NCI-H82 treated with DMSO at 0.1 percent for 48 hours (cell line): ENCODE measurements around the gene FASN.
"Not testable (repeated sequence)": the region's sequence is repeated elsewhere in the genome, so short reads cannot be mapped to it uniquely, and the experiment has no call there.

Source experiments
- DNase-seq: peaks from one replicate; lab custom pipeline; 2025; ENCODE audit not compliant: unreplicated experiment; lab: John Stamatoyannopoulos, UW

Gene FASN

GRCh38 chr17:82098169-82098938 lies at the start of gene FASN:
Gene FASN (minus strand): TSS chr17:82098236. CDS start chr17:82096445, 1,791 bp downstream.
- peak; percentile 80 for DNase-seq

- DNase-seq, result no peak
Observed at GRCh38 chr17:82146663-82147654, 48.9 kb upstream of the FASN start.

GRCh38 chr17:82145550-82146155 lies 47.6 kb upstream of the FASN start:
- no peak for DNase-seq

DNA sequence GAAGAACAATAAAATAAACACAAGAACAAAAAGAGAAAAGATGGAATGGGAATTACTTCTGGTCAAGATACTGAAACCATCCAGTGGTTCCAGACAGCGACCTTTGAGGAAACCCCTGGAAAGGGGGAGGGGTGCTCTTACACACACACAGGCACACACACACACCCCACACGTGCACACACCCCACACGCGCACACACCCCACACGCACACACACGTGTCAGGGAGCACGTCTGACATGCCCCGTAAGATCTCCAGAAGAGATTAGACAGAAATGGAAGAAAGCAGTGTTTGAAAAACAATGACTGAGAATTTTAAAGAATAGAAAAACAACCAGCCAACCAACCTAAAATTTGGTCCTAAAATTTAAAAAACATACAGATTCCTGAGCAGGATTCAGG lies 45.3 kb upstream of the FASN start:
- DNase-seq, result no peak

DNA sequence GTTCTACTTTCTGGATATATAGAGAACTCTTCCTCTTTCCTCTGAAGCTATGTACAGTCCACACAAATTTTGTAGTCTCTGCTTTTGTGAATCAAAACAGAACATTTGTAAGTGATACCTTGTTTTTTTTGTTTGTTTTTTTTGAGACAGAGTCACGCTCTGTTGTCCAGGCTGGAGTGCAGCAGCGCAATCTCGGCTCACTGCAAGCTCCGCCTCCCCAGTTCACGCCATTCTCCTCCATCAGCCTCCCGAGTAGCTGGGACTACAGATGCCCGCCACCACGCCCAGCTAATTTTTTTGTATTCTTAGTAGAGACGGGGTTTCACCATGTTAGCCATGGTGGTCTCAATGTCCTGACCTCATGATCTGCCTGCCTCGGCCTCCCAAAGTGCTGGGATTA lies 41.9 kb upstream of the FASN start:
- DNase-seq, result not testable (repeated sequence)

DNA sequence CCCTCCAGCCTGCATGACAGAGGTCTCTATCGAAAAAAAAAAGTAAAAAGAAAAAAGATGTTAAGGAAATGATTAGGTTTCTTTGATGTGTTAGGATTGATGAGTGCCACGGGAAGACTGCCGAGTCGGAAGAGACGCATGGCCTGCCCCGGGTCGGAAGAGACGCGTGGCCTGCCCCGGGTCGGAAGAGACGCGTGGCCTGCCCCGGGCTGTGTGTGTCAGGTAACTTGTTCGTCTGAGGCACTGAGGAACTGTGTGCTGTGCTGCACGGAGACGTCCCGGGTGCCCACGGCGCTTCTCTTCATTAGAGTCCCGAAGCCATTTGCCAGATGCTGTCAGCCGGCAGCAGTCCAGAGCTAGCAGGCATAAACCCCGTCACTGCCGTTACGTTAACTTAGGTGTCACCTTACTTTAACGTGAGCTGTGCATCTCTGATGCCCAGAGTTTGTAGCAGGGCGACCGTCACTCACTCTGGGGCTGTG lies 40.5 kb upstream of the FASN start:
- no peak for DNase-seq

- no peak for DNase-seq
Observed at GRCh38 chr17:82134101-82134500, 36.1 kb upstream of the FASN start.

DNA sequence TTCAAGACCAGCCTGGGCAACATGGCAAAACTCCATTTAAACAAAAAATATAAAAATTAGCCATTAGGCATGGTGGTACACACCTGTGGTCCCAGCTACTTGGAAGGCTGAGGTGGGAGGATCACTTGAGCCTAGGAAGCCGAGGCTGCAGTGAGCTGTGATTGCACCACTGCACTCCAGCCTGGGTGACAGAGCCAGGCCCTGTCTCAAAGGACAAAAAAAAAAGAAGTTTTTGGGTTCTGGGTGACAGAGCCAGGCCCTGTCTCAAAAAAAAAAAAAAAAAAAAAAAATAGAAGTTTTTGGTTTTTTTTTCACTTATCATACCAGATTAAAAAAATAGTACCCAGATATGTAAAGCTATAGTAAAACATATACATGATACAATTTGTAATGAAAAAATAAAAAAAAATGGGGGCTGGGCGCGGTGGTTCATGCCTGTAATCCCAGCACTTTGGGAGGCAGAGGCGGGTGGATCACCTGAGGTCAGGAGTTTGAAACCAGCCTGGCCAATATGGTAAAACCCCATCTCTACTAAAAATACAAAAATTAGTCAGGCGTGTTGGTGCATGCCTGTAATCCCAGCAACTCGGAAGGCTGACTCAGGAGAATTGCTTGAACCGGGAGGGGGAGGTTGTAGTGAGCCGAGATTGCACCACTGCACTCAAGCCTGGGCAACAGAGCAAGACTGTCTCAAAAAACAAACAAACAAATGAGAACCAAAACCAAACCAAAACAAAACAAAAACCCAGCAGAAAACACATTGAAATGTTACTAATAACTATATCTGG lies 35.3 kb upstream of the FASN start:
- DNase-seq, result not testable (repeated sequence)

DNA sequence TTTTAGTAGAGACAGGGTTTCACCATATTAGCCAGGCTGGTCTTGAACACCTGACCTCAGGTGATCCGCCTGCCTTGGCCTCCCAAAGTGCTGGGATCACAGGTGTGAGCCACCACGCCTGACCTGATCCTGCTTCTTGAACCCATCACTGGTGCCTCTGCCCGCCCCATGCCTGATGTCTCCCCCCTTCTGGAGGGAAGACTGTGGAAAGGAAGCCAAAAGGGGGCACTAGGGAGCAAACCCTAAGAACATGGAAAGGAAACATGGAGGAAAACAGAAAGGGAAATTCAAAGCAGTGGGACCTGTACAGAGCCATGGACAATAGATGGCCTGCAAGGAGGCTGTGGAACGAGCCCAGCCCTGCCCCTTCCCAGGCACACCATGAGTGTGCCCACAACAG lies 31.1 kb upstream of the FASN start:
- DNase-seq, result no peak

DNA sequence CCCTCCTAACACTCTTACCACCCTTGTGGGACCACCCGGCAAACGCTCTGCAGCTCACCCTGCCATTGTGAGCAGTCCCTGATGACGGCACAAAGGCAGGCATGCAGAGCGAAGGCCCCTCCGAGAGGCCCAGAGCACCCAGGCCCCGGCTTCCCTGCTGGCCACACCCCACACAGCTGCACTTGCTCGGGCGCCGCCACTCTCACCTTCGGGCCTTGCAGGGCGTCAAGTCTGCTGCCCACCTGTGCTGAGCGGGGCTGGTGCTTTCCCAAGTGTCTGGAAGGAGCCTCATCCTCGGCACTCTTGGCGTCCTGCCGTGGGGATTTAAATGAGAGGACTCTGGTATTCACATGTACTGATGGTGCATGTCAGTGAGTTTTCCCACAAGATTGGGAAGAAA lies 30.3 kb upstream of the FASN start:
- DNase-seq, result no peak

- DNase-seq, result no peak
Observed at GRCh38 chr17:82127704-82128103, 29.7 kb upstream of the FASN start.

- no peak for DNase-seq
Observed at GRCh38 chr17:82127315-82127595, 29.2 kb upstream of the FASN start.

DNA sequence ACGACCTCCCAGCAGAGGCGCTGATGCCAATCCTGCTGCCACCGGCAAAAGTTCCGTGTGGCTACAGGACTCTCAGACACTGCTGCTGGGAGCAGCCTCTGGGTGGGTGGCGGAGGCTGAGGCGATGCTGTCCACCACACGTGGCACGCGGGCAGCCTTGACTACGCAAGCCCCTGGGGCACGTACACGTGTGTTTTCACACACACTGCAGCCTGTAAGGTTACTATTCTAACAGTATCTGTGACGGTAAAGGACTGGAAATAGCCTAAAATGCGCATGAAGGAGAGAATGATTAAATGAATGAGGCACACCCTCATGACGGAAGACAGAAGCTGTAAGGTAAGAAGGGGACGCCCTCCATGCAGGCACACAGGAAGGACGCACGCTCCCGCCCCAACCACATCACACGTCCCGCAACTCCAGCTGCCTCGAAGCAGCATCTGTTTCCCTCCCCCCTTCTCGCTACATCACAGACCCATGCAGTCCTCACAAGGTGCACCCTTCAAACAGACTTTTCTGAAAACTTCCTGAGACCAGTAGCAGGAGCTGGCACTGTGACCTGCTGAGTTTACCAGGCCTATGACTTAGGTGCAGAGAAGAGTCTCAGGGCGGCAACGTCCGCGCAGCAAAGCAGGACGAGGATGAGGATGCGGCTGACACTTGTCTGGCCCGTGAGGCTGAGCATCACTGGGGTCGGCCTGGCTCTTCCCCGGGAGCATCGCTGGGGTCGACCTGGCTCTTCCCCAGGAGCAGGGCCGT lies 28.7 kb upstream of the FASN start:
- no peak for DNase-seq

DNA sequence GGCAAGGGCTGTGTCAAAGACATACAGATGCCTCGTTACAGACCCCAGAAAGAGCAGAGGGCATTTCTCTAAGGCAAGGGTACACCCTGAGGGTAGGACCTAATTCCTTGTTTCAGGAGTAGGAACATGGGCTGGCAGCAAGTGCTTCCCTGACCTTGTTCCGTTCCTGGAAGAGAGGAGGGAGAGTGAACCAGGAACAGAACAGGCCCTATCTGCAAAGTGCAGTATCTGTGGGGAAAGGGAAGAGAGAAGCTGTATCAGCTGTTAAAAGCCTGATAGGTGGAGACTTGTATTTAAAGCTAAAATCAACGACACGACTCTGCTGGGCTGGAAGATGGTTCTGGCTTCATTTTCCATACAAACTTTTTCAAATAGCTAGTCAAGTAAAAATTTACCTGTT lies 26.1 kb upstream of the FASN start:
- DNase-seq, result no peak

DNA sequence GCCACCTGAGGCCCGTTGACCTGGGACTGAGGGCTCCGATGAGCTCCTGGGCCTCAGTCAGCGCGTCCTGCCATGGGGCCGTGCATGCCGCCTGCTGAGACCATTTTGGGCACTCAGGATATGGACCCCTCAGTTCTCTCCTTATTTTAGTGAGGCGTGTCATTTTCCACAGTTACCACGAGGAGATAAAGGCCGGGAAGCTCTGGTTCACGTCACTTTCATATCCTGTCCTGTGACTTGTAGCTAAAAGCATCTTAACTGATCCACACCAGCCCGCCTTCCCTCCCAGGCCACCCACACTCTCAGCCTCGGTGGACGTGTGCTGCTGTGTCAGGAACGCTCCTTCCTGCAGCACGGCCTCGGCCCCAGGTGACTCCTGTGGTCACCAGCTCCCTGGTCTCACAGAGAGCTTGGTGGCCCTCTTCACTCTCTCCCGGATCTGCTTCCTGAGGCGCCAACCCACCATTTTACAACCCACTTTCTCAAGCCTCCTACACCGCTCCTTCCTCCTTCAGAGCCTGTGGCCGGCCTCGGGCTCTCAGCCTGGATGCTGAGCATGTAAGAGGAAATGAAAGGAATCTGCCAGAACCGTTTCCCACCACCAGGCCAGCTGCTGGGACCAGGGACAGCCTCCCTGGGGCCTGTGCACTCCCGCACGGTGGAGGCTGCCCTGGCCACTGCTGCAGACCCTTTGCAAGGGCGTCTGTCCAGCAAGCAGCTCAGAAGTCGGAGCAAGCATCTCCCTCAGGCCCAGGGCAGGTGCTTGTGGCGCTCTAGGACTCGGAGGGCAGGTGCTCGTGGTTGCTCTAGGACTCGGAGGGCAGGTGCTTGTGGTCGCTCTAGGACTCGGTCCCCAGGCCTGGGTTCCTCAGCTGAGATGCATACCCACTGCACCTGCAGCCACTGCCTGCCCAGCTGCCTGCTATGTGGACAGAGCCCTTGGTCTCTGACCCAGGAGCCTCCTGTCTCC lies 23.9 kb upstream of the FASN start:
- no peak for DNase-seq

GRCh38 chr17:82121246-82121645 lies 23.2 kb upstream of the FASN start:
- no peak for DNase-seq

DNA sequence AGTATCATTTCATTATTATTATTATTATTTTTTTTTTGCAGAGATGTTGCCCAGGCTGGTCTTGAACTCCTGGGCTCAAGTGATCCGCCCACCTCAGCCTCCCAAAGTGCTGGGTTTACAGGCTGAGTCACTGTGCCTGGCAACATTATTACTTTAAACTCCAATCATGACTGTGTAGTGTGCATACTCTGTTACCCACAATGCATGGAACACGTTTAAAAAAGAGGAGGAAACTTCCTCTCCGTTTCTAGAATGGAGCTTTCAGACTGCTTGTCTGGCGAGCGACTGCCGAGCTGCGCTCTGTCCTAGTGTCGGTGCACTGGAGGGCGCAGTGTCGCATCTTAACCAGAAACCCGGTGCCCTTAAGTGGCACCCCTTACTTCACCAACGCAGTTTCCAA lies 22.1 kb upstream of the FASN start:
- no peak for DNase-seq

DNA sequence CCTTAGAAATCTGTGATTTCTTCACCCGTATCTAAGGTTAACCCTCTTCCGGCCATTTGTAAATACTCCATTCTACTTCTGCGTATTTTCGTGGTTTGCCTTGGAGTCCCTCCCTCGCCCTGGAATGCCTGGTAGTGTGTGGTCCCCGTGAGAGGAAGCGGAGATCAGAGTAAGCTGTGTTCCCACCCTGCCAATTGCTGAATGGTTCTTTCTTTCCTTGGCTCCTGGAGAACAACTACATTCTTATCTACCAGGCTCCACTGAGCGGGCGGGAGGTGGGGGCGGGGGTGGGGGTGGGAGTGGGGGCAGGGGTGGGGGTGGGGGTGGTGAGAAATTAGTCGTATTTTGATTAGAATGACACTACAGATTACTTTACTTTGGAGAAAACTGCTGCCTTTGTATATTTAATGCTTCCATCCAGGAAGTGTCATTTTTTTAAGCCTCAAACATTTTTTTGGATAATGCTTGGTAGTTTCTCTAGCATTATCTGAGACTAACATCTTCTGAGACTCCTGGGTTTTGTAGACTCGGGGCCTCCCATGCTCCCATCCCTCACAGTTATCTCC lies 20.9 kb upstream of the FASN start:
- no peak for DNase-seq
